ENCODE data around the gene ST6GALNAC3. TPM values are rescaled to one million over a fixed set of nuclear protein-coding genes. Genes with fewer than 3 reads are reported as not detected.
A peak's percentile ranks its signal among the peaks of the same experiment; 100 is the strongest.

ST6GALNAC3 gene
- total RNA-seq, 1 donor from 2014 or later, result 7.2 TPM

DNA sequence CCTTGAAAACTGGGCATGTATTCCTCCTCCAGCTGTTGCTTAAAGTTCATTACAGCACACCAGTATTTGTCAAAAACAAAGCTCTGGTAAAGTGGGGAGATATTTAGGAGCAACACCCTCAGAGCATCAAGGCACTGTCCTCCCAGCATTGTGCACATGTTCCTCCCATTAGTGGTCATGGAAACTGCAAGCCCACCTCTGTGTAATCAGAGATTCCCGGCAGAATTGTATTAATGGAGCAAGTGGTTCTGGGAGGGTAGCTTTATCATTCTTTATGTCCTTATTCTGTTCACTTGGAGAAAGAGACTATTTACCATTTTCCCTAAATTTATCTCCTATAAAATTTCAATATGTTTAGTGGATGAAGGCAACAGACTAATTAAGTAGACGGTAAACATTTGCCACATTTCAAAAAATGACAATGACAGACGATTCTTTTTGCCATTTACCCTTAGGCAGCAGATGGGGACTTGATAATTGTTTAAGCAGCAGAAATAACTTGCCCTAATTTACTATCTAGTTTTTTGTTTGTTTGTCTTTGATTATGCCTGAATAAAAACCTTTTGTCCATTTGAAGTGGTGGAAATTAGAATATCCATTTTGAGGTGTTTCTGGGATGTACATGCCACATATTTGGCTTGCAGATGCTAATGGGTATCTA lies 503.1 kb downstream of the ST6GALNAC3 start:
- DNase-seq (ENCODE audit: low spot score), result no peak

GRCh38 chr1:76580206-76580605 lies 505.7 kb downstream of the ST6GALNAC3 start:
- DNase-seq (ENCODE audit: low spot score), result no peak

- DNase-seq (ENCODE audit: low spot score), result no peak
These were observed 507.2 kb downstream of the ST6GALNAC3 start for GRCh38 chr1:76581712-76582111.

DNA sequence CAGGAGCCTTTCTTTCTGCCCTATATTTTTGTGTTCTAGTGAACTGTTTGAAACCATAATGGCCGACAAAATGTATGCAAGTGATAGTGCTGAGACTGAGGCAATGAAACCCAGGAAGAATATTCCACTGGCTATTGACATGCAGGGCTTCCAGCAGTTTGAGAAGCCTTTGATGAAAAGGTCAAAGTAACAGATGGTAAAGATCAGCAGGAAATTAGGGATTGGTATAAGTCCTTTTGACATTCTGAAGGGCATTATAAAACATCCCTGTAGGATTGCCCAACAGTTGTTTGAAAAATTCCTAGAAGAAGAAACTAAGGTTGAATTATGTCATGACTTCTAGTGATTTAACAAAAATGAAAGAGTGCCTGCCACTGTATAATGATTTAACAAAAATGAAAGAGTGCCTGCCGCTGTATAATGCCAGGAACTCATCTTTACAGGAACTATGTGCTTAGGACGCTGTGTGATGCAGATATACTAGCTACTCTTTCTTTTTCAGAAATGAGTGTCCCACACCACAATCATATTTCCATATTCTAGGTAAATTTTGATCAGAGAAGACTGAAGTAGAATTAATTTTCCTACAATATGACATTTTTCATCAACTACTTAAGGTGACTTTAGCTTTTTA lies 508.8 kb downstream of the ST6GALNAC3 start:
- no peak for DNase-seq (ENCODE audit: low spot score)

DNA sequence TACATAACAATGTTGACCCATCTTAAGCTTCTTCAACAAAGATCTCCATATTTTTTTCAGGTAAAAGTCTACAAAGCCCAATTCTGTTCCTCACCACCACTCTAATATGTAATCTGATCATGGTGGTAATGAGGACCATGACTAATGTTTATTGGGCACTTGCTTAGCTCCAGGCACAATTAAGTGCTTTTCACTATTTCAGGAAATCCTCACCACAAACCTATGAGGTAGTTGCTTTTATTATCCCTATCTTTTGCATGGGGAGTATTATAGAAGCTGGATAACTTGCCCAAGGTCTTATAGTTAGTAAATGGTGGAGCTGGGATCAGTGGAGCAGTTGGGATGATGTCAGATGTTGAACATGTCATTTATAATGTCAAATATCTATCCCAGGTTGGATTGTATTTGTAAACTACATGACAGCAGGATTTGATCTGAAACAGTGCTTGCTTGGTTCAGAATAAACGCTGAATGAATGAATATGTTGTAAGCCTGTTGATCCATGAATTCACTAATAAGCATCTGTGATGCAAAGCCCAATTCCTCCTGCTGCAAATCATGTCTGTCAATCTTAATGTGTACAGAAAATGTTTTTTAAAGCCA lies 509.4 kb downstream of the ST6GALNAC3 start:
- no peak for DNase-seq (ENCODE audit: low spot score)

GRCh38 chr1:76585980-76586674 lies 511.6 kb downstream of the ST6GALNAC3 start:
- no peak for DNase-seq (ENCODE audit: low spot score)

GRCh38 chr1:76587212-76587611 lies 512.7 kb downstream of the ST6GALNAC3 start:
- no peak for DNase-seq (ENCODE audit: low spot score)

GRCh38 chr1:76591461-76591860 lies 516.9 kb downstream of the ST6GALNAC3 start:
- DNase-seq (ENCODE audit: low spot score), result no peak

GRCh38 chr1:76591963-76592362 lies 517.4 kb downstream of the ST6GALNAC3 start:
- no peak for DNase-seq (ENCODE audit: low spot score)

DNA sequence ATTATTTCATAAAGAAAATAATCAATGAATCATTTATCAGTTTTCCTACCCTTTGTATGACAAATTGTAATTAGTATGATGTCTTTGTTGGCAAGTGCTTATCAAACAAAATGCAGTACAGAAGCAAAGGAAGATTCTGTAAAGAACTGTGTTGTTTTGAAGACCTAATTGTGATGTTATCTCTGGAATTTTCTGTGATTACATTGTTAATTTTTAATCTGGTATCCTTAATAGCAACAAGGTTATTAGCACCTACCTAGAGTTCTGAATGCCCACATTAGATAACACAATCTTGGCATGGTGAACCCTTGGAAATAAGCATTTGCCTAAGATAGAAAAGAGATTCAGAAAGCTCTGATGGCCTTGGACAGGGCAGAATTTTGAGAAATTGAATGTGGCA lies 518.6 kb downstream of the ST6GALNAC3 start:
- DNase-seq (ENCODE audit: low spot score), result no peak

DNA sequence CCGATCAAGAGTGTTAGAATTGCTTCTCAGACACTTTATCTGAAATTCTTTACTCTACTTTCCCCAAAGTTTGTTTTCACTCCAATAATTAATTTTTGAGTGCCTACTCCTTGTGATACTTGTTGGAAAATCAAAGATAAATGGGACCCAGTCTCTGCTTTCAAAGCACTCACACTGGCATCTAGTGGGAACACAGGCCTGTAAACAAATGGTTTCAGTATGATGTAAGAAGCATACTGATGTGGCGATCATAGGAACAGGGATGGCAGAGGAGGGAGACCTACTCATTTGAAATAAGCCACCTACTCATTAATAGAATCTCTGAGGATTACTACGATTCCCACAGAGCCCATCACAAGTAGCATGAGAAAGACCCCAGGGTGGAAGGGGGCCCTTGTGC lies 519.1 kb downstream of the ST6GALNAC3 start:
- DNase-seq (ENCODE audit: low spot score), result no peak

DNA sequence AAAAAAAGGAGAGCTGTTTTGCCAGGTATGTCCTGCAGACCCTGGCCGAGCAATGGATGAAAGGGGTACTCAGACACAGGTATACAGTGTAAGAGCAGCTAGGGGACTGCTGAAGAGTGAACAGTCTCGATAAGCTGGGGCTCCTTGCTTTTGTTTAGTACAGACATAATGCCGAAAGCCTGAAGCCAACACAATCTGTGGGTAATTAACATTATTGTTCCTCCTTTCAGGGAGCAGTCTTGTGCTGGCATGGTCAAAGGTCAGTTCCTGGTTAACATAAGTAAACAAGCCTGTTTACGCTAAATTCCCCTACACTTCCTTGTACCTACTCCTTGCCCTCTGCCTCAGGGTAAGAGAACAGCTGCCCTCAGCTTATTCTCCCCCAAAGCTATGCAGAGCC lies 520.5 kb downstream of the ST6GALNAC3 start:
- DNase-seq (ENCODE audit: low spot score), result no peak

- no peak for DNase-seq (ENCODE audit: low spot score)
These were observed 526.9 kb downstream of the ST6GALNAC3 start for GRCh38 chr1:76601465-76601864.

DNA sequence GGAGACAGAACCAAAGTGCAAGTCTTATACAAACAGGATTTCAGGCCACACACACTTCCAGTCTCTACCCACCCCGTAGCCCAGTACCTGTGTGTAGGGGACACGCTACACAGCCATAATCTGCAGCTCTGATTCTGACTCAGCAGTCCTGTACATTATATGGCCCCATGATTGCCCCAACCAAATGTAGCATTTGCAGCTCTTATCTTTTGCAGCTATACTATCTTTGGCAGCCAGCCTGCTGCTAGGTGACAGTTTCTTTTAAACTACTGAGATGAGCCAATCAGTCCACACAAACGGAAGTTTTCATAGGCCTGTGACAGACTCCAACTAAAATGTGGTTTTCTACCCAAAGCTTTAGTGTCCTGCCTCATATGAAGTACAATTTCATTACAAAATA lies 533.2 kb downstream of the ST6GALNAC3 start:
- DNase-seq (ENCODE audit: low spot score), result no peak

DNA sequence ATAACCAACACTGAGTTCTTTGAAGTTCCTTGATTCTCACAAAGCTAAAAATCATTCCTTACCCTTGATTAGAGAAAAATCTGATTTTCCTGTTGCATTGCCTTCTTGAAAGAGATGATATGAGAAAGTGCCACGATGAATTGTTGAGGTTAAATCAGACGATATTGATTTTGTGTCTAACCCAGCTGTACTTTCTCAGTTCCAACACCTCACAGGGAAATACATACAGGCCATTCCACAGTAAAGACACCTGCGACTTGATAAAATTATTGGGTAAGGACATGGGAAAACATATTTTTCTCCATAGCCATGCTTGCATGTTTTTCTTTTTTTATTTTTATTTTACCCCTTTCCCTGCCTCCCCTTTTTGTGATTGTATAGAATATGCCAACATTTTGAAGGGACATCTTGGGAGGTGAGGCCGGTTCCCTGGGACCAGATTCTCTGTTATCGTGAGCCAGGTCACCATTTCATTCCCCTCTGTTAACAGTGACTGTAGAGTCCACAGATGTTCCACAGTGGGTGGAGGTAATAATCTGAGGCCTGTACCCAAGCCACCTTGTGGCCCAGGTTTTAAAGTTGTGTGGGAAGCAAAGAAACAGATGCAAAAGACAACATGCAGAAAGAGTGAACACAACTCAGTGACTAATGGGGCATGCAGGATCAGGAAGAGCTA lies 537.4 kb downstream of the ST6GALNAC3 start:
- no peak for DNase-seq (ENCODE audit: low spot score)

GRCh38 chr1:76613886-76614285 lies 539.3 kb downstream of the ST6GALNAC3 start:
- DNase-seq (ENCODE audit: low spot score), result no peak

- DNase-seq (ENCODE audit: low spot score), result peak; percentile 43
These were observed 540.9 kb downstream of the ST6GALNAC3 start for GRCh38 chr1:76615253-76616035.

GRCh38 chr1:76620371-76620770 lies 545.8 kb downstream of the ST6GALNAC3 start:
- no peak for DNase-seq (ENCODE audit: low spot score)

DNA sequence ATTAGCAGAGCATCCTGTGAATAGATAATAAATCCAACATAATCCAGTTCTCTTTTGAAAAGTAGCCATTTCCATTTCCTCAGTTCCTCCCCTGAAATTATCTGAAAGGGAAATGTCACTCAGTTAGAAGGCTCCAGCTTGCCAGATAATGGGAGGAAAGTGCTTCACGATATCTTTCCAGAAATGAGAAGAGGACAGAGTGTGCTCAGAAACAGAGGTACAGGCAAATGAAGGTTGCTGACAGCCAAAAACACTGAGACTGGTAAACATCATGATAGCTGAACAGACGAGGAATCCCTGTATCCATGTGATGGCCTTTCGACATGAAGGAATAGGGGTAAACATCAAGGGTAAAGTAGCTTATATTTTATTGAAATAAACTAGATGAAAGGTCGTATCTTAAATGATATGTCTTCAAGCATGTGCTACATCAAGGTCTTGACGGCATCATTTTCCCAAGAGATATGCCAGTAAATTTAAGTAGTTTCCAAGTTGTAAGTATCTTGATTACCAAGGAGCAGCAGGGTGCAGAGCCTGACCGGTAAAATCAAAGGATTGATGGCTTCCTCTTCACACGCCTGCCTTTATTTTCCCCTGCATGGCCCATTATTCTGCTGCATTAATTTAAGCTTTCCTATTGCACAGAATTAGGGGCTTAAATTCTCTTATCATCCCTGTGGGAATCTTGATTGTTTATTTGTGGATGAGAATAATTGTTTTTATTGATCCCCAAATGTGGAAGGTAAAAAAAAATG lies 548.4 kb downstream of the ST6GALNAC3 start:
- DNase-seq (ENCODE audit: low spot score), result no peak
